Activated gamma-delta T cell (primary cell): ENCODE data around the gene EYA4.
"Not testable (repeated sequence)": the region's sequence is repeated elsewhere in the genome, so short reads cannot be mapped to it uniquely, and the experiment has no call there.

Source experiments
- DNase-seq: peaks from one replicate; lab custom pipeline; 2025; lab: John Stamatoyannopoulos, UW

EYA4 gene

DNA sequence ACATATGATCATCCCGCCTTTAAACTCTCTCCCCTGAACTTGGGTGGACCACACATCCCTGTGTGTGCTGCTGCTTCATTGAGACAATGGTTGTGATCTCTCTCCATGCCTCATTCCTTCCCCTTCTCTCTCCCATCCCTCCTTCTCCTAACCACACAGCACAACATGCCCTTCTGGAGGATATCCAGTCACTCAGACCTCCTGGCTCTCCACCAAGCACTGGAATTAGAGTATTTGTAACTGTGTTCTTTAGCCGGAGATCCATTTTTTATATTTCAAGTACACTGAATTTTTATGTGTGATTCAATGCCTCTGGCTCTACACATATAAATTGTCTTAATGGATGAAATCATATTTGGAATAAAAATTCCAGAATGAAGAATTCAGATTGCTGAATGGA, 287.4 kb downstream of the EYA4 start:
- DNase-seq: no peak

DNA sequence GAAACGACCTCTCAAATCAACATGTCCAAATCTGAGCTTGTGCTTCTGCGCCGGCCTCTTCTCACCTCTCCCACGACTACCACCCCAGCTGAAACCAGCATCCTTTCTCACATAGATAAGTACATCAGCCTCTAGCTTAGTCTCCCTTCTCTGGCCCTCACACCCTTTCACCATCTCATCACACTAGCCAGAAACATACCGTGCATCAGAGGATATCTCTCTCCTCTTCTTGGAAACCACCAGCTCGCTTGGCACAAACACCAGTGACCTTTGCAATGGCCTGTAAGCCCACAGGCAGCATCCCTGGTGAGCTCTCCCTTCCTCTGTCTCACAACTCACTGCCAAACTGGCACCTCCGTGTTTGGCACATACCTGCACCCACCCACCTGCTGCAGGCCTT, 291.8 kb downstream of the EYA4 start:
- DNase-seq: no peak

DNA sequence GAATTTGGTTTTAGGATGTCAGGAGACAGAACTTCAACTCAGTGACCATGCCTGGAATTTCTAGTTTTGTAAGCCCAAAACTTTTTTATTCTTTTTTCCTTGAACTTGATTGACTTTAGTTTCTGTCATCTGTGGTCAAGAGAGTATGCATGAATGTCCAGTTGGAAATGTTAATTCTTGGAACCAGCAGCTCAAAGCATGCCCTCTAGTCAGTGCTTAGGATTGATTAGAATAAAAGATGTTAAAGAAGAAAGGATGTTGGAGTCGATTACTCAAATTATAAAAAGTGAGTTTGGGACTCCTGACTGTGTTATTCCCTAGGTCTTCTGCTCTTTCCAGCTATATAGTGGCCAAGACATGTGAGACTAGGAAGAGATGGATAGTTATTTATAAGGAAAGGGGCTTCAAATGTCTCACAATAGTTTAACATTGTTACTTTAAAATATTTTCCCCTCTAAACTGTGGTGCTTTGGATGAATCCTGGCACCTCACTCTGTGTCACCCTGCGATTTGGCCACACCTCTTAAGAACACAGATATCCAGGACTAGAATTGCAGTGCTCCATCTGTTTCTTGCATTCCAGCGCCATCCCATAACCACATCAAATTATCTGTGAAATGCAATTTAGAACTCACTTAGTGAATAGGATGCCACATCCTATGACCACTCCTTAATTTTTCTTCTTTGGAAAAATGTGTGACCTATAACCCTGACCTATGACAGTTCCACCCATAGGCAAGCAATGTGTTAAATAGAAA, 298.5 kb downstream of the EYA4 start:
- no peak for DNase-seq

DNA sequence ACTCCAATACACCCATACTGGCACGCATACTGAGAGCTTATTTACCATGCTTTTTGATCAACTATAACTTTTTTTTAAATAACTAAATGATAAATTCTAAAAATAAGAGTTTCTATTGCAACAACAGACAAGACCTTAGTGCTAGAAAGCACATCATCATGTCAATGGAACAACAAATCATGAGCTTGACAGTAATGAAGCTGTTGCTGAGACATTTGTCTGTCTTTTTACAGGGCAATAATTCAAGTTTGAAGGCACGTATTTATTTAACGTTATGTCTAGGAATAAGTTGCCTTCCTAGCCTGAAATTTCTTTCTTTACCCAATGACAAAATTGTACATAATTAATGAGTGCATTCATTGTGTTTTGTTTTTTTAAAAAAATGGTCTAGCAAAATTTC, 299.2 kb downstream of the EYA4 start:
- DNase-seq: no peak

DNA sequence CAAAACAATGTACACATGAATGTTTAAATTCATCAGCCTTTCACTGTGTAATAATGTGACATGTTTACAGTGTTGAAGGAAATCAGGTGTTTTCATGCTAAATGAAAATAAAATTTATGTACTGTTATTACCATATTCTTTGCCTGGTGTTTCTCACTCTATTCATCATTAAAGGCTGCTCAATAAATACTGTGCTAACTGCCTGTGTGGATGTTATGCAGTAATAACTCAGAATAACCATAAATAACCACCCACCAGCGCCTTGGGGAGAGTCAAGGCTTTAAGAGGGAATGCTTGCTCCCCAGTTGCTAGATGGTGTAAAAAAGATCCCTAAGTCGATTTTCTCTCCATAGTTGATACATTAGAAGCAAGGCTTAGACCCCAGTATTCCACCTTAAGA, 299.9 kb downstream of the EYA4 start:
- no peak for DNase-seq

DNA sequence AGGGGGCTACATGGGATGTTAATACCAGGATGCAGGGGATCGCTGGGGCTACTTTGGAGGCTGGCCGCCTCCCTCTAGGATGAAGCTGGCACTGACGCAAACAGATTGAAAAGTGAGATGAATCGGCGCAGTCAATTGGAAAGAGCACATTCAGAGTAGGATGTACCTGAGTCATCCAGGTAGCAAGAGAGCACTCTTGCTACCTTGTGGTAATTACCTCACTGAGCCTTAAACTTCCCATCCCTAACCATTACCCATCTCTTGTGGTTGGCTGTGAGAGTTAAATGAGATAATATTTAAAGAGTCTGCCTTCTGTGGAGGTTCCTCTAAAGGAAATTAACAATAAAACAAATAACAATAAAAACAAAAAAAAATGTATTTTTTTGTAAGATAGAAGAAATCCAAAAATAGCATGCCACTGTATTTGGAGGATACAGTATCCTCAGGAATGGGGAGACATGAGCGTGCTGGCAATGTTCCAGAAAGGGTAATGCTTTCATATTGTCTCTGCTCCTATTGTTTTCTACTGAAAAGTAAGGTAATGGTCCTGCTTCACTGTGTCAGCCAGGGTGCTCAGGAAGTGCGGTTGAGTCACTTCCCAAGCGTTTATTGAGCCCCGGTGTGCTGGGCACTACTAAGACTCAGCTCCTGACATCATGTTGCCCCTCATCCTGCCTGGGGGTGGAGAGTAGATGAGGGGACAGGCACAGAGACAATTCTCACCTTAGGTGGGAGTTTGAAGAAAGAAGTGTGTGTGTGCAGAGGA, 301.1 kb downstream of the EYA4 start:
- DNase-seq: no peak

DNA sequence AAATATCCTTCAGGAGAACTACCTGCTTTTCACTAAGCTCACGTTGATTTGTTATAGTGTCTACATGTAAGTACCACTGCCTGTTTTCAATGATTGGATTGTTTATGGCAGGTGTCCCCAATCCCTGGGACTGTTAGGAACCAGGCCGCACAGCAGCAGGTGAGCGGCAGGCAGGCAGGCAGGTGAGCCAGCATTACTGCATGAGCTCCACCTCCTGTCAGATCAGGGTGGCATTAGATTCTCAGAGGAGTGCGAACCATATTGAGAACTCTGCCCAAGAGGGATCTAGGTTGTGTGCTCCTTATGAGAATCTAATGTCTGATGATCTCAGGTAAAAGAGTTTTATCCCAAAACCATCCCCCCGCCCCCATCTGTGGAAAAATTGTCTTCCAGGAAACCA, 303.3 kb downstream of the EYA4 start:
- no peak for DNase-seq

DNA sequence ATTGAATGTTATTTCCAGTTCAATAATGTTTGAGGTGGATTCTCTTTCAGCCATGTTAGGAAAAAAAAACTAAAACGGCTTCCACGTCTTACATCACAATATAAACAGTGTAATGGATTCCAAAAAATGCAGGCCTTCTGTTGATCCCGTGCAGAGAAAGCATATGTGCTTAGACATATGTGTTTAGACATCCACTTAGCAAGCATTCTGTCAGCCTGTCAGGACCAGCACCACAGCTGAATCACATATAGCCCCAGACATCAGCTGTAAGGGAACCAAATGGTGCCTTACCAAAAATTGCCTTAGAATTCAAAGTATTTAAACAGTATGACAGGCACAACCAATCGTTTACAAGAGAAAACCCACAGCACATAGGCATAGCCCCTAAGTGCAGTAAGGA, 304.9 kb downstream of the EYA4 start:
- DNase-seq: no peak

DNA sequence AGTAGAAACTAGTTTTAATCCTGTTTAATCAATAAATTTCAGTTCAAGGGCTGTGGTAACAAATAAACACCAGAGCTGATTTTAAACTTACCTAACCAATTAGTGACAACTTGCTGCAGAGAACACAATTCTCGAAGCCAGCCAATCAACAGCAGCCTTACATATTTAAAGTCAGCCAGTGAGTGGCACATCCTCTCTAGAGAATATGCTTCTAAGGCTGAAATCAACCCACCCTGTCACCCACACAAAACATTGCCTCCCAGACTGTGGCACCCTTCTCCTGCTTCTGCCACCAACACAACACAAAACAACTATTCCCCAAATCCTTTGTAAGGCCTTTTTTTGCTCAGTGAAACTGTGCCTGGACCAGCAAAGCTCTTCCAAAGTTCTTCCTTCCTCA, 306.0 kb downstream of the EYA4 start:
- no peak for DNase-seq

DNA sequence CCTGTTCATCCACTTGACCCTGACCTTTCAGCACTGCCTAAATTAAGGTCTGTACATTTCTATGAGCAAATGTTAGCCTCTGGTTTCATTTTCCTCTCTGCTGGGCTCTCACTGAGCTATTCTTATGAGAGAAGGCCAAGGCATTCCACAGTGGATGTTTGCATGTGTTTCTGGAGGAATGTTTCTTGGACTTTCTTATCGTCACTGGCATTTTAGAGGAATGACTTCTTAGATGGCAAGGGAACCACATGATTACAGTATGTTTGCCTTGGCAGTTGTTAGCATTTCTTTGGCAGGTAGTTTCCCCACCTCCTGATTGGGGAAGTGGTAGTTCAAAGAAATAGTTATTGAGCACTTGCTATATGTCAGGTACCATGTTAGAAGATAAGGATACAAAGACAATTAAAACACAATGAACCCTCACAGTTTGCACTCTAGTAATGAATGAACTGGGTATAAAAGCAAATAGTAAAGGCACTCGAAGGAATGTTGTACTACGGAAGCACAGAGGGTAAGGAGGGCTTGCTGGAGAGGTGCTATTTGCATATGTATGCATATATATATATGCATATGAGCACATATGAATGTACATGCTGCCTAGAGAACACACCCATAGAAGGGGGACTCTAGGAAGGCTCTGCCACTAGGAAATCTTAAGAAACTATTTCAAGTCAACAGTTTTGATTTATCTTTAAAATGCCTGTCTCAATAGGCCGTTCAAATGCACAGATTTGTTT, 307.4 kb downstream of the EYA4 start:
- no peak for DNase-seq

DNA sequence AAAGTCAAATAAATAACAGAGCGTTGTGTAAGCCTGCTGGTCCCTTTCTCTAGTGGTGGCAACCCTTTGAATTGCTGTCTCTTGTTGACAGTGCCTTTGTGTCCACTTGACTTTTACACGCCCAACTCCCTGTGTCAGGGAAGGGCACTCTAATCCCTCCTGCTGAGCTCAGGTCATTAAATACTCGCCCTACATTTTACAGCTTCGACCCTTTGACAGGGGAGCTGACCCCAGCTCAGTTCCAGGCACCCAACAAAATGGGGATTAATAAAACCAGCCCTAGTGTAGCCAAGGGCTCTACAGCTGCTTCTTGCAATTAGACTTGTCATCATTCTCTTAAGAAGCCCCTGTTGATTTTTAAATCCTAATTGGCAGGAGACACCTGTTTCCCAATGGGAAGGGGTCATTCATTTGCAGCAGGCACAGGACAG, 308.2 kb downstream of the EYA4 start:
- DNase-seq: no peak

DNA sequence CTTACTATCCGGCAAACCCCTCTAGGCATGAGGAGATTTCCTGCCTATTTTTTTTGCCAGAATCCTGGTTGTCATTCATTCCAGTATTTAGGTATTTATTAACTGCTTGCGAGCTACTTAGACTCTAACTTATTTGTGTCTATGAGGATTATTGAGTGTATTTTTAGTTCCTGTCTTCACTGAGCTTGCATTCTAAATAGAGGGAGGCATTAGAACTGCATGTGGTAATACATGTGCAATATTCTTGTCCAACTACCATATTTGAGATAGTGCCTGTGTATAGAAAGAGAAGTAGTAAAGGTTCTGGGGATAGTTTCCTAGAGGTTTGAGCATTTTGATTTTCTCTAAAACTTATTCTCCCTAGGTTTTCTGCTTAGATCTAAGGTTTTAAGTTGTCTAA, 308.9 kb downstream of the EYA4 start:
- no peak for DNase-seq

DNA sequence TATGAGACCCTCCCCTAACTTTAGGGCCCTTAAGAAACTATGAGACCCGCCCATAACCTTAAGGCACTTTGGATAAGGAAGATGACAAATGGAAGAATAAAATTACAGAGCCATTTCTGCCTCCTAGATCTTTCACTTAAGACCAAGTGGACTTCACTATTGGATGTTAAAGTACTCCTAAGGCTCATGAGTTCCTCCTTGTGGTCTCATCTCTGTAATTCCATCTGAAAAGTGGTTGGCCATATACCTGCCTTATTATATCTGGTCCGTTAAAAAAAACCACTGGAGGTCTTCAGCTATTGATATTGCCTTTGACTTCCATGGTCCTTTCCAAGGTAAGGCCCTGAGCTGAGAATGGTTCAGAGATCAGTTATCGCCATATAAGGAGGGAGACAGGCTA, 310.3 kb downstream of the EYA4 start:
- DNase-seq: no peak

DNA sequence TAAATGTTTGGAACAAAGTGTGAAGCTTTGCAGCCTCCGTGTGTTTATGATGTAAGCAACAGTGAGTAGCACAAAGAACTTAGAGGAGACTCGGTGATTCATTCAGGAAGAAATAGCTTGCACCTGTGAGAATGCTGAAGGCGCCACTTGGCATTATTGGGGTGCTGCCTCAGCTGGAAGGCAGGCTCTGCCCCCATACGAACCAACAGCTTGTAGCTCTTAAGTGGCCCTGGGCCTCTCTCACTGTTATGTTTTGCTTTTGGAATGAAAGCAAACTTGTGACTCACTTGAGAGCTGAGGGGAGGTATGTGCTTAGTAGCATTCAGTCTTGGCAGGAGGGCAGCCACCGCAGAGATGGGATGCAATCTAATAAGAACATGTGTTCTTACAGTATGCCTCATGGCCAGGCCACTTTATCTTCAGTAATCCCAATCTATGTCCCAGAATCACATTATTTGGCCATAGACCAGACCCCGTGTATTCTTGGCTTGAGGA, 310.7 kb downstream of the EYA4 start:
- no peak for DNase-seq

DNA sequence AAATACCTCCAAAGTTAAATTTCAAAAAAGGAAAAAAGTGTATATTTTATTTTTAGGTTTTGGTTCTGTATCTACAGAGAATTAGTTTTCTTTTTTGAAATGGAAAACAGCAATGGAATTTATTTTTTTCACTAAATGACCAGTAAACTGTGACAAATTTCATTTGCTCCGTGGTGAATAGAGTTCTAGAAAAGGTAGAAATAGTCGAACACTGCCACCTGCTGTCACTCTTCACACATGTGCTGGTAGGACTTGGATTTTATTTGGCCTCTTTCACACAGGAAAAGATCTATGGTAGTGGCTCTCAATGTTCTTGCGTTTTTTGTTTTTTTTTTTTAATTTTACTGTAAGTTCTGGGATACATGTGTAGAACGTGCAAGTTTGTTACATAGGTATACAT, 312.5 kb downstream of the EYA4 start:
- no peak for DNase-seq

DNA sequence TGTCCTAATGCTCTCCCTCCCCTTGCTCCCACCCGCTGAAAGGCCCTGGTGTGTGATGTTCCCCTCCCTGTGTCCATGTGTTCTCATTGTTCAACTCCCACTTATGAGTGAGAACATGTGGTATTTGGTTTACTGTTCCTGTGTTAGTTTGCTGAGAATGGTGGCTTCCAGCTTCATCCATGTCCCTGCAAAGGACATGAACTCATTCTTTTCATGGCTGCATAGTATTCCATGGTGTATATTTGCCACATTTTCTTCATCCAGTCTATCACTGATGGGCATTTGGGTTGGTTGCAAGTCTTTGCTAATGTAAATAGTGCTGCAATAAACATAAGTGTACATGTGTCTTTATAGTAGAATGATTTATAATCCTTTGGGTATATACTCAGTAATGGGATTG, 313.0 kb downstream of the EYA4 start:
- DNase-seq: not testable (repeated sequence)

DNA sequence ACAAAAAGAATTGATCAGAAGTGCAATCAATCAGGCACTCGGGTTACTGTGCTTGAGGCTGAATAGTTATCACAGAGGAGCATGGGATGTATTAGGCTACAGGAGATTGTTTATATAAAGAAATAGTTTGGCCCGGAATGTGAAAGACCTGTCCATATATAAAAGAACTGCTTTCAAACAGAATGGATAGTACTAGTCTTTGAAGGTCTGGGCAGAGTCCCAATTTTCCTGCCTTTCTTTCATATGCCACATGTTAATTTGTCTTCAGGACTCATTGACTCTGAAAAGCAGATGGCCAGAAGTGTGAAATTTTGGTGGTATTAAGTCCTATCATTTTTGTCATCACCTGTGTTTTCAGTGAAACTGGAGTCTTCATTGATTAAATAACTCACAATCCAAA, 314.5 kb downstream of the EYA4 start:
- no peak for DNase-seq

DNA sequence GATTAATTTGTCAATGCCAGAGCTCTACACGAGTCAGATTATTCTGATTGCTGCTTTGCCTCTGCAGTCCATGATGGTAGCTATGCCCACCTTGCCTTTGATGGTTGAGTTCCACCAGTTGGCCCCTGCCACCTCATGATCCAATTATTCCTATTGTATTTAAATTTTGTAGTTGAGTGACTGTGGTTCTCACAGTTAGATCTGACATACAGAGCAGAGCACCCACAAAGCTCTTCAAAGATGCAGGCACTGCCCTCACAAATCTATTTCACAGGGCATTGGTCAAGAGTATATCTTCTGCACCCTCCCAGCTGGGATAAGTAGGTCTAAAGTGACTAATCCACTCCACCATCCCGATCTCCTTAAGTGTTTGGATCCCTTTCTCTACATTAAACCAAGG, 318.8 kb downstream of the EYA4 start:
- DNase-seq: no peak

DNA sequence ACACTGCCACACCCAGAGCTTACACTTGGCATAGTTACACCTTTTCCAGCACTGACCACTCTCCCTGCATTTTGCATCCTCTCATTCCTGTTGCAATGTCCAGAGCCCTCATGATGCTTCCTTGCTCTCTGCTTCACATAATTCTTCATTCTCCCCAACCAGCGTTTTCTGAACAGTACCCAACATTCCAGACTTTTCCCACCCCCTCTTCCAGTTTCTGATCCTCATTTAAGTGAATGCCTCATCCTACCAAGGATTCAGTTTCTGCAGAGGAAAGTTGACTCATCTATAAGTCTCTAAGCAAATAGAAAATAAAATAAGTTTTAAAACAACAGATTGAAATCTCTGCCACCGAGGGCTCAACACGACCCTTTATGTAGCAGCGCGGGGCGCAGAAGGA, 326.5 kb downstream of the EYA4 start:
- no peak for DNase-seq

DNA sequence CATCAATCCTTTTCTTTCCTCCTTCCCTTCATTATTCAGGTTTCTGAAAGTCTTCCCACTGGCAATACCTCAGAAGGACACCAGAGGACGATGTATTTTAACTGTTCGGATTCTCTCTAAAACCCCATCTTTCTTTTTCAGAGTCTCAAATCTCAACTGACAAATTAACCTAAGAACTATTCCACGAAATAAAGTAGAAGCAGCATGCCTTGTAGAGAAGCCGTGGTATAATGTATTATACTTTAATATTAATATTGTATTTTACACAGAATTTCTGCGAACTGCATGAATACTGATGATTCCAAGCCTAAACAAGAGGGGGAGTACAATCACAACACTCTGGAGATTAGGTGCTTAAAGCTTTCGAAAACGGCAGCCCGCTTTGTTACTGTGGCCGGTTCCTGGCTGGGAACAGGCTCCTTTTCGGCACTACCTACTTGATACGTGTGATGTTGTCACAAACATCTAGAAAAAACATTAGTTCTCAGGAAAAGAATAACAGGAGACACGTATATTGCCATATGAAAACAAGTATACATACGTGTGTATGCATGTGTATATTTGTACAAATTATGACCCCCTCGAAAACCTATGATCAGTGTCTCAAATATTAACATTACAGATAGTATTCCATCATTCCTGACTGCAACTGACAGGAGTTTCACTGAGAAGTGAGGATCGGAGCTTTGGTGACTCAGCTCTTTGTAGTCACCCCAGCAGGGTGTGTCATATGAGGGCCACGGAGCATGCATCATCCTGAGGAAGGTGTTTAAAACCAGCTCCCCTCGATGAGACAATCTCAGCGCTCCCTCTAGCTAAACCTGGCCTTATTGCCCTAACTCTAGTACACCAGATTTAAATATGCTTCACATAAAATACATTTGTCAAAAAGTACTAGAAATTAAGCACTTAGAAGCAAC, 328.1 kb downstream of the EYA4 start:
- no peak for DNase-seq

DNA sequence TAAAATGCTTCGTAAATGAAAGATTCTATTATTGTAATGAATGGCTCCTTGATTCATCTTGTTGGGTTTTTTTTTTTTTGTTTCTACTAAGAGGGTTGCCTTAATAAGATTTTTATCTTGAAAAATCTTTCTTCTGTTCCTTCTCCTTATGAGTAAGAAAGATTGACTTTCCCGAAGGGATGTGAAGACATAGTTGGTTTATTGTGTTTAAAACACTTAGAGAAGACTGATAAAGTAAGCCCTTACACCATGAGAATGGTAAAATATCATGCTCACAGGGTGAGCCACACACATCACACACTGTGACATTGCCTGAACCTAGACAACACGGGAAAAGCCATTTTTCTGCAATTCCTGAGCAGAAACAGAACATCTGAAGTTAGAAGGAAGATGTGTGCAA, 330.5 kb downstream of the EYA4 start:
- DNase-seq: no peak

DNA sequence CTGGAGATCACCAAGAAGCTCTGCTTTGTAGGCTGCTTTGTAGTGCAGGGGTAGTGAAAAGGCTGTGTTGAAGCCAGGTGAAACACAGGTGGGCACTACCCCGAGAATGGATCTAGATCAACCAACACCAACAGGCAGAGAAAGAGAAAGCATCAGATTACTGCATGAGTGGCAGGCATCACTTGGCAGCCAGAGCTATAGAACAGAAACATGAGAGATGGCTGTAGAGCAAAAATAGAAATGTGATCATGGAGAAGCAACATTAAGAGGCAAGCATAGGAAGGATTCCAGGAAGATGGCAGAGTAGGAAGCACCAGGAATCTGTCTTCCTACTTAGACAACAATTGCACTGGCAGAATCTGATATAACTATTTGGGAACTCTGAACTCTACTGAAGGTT, 336.7 kb downstream of the EYA4 start:
- DNase-seq: no peak
